HEK293T (cell line): ENCODE results near the gene TRIM68.

Experiments used
- CTCF ChIA-PET: fragments of 350-600 bp; formaldehyde crosslinking; extraction: SDS; loops from one replicate; lab custom pipeline; 2021; ENCODE audit warnings: antibody characterized with exemption, inconsistent platforms; lab: Yijun Ruan, JAX
- POLR2A ChIA-PET: fragments of 350-600 bp; formaldehyde crosslinking; extraction: SDS; loops from one replicate; lab custom pipeline; 2020; ENCODE audit warnings: antibody characterized with exemption, inconsistent platforms; lab: Yijun Ruan, JAX
- DNase-seq: peaks from one replicate; pipeline ENCODE4 v3.0.0; 2012; ENCODE audit warnings: mixed read lengths; ENCODE audit errors: extremely low spot score
- ARNT ChIP-seq: fragments of 450-650 bp; IDR thresholded peaks from 2 replicates; pipeline ENCODE4 v1.6.1; 2017; ENCODE audit warnings: mild to moderate bottlenecking
- BHLHE40 ChIP-seq: fragments of 450-650 bp; IDR thresholded peaks from 2 replicates; pipeline ENCODE4 v1.6.1; 2016; ENCODE audit warnings: mild to moderate bottlenecking, moderate library complexity, borderline replicate concordance
- CTBP1 ChIP-seq: fragments of 450-650 bp; IDR thresholded peaks from 2 replicates; pipeline ENCODE4 v1.6.1; 2016; ENCODE audit warnings: borderline replicate concordance
- ELF4 ChIP-seq: fragments of 450-650 bp; IDR thresholded peaks from 2 replicates; pipeline ENCODE4 v1.6.1; 2017; ENCODE audit warnings: antibody characterized with exemption
- FOXA1 ChIP-seq: fragments of 450-650 bp; IDR thresholded peaks from 2 replicates; pipeline ENCODE4 v1.6.1; 2016; ENCODE audit warnings: mild to moderate bottlenecking
- FOXK2 ChIP-seq: fragments of 450-650 bp; IDR thresholded peaks from 2 replicates; pipeline ENCODE4 v1.6.1; 2016; ENCODE audit warnings: mild to moderate bottlenecking
- FOXM1 ChIP-seq: fragments of 450-650 bp; IDR thresholded peaks from 2 replicates; pipeline ENCODE4 v1.6.1; 2017; ENCODE audit warnings: mild to moderate bottlenecking, borderline replicate concordance
- HDGF ChIP-seq: fragments of 450-650 bp; IDR thresholded peaks from 2 replicates; pipeline ENCODE4 v1.6.1; 2017; ENCODE audit warnings: antibody characterized with exemption, borderline replicate concordance
- L3MBTL2 ChIP-seq: fragments of 450-650 bp; conservative IDR thresholded peaks from 2 replicates; pipeline ENCODE4 v1.6.1; 2016; ENCODE audit warnings: mild to moderate bottlenecking
- LEF1 ChIP-seq: fragments of 450-650 bp; IDR thresholded peaks from 2 replicates; pipeline ENCODE4 v1.6.1; 2017; ENCODE audit warnings: mild to moderate bottlenecking, borderline replicate concordance
- NFRKB ChIP-seq: fragments of 450-650 bp; IDR thresholded peaks from 2 replicates; pipeline ENCODE4 v1.6.1; 2016; ENCODE audit warnings: mild to moderate bottlenecking, moderate library complexity
- SP1 ChIP-seq: fragments of 450-650 bp; IDR thresholded peaks from 2 replicates; pipeline ENCODE4 v1.6.1; 2017
- SUZ12 ChIP-seq: fragments of 450-650 bp; IDR thresholded peaks from 2 replicates; pipeline ENCODE4 v1.6.1; 2016; ENCODE audit warnings: mild to moderate bottlenecking
- TARDBP ChIP-seq: fragments of 450-650 bp; IDR thresholded peaks from 2 replicates; pipeline ENCODE4 v1.6.1; 2016
- ZNF384 ChIP-seq: fragments of 450-650 bp; IDR thresholded peaks from 2 replicates; pipeline ENCODE4 v1.6.1; 2016
- TF ChIP-seq, protein P1 (sequence below): fragments of 450-650 bp; IDR thresholded peaks from 2 replicates; pipeline ENCODE4 v1.6.1; 2016

TRIM68 gene

DNA sequence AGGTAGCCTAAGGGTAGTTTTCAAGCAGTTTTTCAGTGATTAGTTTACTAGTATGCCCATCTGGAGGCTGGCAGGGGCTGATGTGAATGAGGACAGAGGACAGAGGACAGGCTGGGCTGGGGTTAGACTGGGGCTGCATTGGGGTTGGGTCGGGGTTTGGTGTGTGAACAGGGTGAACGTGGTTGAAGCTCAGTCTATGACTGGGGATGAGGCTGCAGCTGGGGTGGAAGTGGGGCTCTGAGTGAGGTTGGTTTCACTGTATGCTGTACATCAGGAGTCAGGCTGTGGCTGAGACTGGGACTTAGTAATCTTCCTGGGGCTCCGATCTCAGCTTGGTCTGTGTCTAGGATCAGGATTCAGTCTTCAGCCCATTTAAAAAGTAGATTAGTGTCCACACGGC, 36.2 kb upstream of the TRIM68 start:
- CTCF ChIA-PET = no interaction called here

DNA sequence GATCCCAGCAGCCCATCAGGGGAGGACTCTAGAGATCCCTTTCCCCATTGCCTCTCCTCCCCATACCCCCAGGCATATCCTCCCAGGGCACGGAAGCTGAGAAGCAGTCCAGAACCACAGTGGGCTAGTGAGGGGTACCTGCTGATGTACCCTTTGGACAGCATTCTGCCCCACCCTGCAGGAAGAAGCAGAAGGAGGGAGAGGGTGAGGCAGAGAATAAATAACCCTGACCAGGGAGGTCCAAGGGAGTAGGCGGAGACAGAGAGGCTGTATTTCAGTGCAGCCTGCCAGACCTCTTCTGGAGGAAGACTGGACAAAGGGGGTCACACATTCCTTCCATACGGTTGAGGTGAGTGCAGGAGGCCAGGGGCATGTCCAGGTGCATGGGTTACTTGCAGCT, 35.7 kb upstream of the TRIM68 start, which contains the start of gene OR51E1:
Gene OR51E1 (plus strand): TSS at position 301 of the 400 bp plus-strand sequence. CDS start 8,545 bp downstream, outside the sequence.
- CTCF ChIA-PET = no interaction called here
- TF ChIP-seq ZNF384 (no peak), L3MBTL2 (no peak), NFRKB (no peak)
- DNase-seq = no peak

More for the DNA sequence above, 36.2 kb upstream of the TRIM68 start:
- no peak for DNase-seq
- TF ChIP-seq FOXA1 (no peak), CTBP1 (no peak)
- POLR2A ChIA-PET = no interaction called here

DNA sequence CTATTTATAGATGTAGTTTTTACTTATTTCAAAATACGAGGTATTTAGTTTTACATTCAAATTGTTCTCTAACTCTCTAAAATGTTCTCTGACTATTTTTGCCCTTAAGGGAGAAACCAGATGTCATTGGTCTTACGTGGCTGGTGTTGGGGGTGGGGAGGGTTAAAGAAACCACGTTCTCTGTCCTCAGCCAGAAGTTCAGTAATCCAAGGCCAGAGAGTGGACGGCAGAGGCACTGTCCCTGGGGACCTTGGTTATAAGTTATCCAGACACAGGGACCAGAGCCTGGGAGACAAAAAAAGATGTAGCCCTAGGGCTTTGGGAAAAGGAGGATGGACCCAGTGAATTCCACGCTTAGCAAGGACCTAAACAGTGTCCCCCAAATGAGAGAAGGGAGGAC, 35.0 kb upstream of the TRIM68 start:
- DNase-seq = no peak
- TF ChIP-seq NFRKB = no peak
- no peak for TF ChIP-seq L3MBTL2
- no peak for TF ChIP-seq HDGF
- no peak for TF ChIP-seq LEF1
- TF ChIP-seq, protein P1, sequence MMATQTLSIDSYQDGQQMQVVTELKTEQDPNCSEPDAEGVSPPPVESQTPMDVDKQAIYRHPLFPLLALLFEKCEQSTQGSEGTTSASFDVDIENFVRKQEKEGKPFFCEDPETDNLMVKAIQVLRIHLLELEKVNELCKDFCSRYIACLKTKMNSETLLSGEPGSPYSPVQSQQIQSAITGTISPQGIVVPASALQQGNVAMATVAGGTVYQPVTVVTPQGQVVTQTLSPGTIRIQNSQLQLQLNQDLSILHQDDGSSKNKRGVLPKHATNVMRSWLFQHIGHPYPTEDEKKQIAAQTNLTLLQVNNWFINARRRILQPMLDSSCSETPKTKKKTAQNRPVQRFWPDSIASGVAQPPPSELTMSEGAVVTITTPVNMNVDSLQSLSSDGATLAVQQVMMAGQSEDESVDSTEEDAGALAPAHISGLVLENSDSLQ = no peak
- TF ChIP-seq FOXM1 = no peak
- no peak for TF ChIP-seq FOXK2
- ChIA-PET CTCF (no interaction called here), POLR2A (no interaction called here)

More for the DNA sequence above, 35.7 kb upstream of the TRIM68 start, which contains the start of gene OR51E1:
- POLR2A ChIA-PET = no interaction called here

DNA sequence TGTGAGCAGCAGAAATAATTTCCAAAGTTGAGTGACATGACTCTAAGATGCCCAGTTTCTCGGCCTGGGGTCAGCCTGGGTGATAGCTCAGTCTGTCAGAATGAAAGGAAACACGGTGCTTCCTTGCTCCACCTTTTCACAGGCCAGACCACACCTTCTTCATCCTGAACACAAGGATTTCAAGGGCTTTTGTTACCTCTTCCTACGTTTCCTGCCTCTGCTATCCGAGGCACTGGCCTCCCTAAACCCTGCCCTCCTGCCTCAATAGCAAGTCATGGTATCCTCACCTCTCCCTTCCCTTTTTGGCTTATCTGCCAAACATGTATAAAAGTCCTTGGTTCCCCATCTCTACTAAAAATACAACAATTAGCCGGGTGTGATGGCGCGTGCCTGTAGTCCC, 34.0 kb upstream of the TRIM68 start:
- TF ChIP-seq HDGF (no peak), L3MBTL2 (no peak), TARDBP (no peak), CTBP1 (no peak), FOXA1 (no peak), FOXK2 (no peak)
- POLR2A ChIA-PET = no interaction called here
- CTCF ChIA-PET = no interaction called here
- DNase-seq = no peak

DNA sequence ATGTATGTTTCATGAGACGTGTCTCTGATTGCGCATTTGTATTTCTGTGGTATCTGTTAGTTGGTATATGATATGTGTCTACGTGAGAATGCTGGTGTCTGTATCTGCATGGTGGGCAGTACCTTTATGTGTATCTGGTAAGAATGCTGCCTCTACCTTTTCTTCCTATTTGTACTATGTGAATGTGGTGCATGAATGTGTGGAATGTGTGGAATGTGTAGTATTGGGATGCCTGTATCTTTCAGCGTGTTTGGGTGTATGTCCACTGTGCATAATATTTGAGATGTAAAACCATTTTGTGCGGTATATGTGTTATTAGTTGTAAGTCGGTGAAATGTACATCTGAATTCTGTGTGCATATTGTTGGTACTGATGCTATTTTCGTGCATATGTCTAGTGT, 33.5 kb upstream of the TRIM68 start:
- CTCF ChIA-PET = no interaction called here
- POLR2A ChIA-PET = no interaction called here
- TF ChIP-seq HDGF = no peak
- TF ChIP-seq, protein P1 = no peak
- TF ChIP-seq FOXK2 = no peak
- TF ChIP-seq TARDBP = no peak
- TF ChIP-seq ELF4 = no peak
- TF ChIP-seq LEF1 = no peak
- TF ChIP-seq SUZ12 = no peak
- no peak for TF ChIP-seq ARNT
- TF ChIP-seq L3MBTL2 = no peak
- TF ChIP-seq ZNF384 = no peak
- TF ChIP-seq SP1 = no peak
- TF ChIP-seq BHLHE40 = no peak
- TF ChIP-seq FOXM1 = no peak
- no peak for DNase-seq

DNA sequence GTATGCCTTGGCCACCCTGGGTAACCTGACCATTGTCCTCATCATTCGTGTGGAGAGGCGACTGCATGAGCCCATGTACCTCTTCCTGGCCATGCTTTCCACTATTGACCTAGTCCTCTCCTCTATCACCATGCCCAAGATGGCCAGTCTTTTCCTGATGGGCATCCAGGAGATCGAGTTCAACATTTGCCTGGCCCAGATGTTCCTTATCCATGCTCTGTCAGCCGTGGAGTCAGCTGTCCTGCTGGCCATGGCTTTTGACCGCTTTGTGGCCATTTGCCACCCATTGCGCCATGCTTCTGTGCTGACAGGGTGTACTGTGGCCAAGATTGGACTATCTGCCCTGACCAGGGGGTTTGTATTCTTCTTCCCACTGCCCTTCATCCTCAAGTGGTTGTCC, 31.9 kb upstream of the TRIM68 start:
- TF ChIP-seq NFRKB (no peak), HDGF (no peak), SP1 (no peak), ELF4 (no peak), ZNF384 (no peak), TARDBP (no peak), L3MBTL2 (no peak), FOXA1 (no peak), LEF1 (no peak), SUZ12 (no peak), CTBP1 (no peak), FOXM1 (no peak), BHLHE40 (no peak), FOXK2 (no peak), ARNT (no peak)
- TF ChIP-seq, protein P1 = no peak
- ChIA-PET CTCF (no interaction called here), POLR2A (no interaction called here)
- DNase-seq = no peak

DNA sequence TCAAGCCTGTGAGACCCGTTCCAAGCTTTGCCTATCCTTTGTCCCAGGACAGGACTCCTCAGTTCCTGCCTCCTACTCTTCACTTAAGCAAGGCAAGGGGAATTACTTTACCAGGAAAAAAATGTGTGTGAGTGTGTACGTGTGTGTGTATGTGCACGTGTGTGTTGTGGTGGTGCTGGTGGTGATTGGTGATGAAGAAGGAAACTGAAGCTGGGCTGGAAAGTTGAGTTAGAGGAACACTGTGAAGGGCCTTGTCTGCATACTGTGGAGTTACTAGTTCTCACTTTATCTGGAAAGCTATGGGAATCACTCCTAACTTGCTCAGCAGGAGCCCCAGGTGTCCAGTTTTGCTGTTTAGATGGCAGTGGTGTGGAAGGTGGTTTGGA, 29.6 kb upstream of the TRIM68 start:
- POLR2A ChIA-PET = no interaction called here
- CTCF ChIA-PET = interaction anchor here (0.6 to 2.2 kb wide), 8 partner anchors 9 to 933 kb away, joined by 3 to 15 read pairs (median 4); no protein-coding TSS in a partner anchor
- DNase-seq = no peak
- TF ChIP-seq BHLHE40 (no peak), LEF1 (no peak)
